AG09309 (cell line): ENCODE measurements around the gene PDE3B.
"Not testable (repeated sequence)": the region's sequence is repeated elsewhere in the genome, so short reads cannot be mapped to it uniquely, and the experiment has no call there.

Experiments used
- DNase-seq: peaks from one replicate; pipeline ENCODE4 v3.0.0-alpha.2; 2010; ENCODE audit warnings: low read depth
- H3K4me3 ChIP-seq: 2 replicates; pipeline ENCODE4 v1.5.1; 2011; ENCODE audit warnings: mild to moderate bottlenecking, low read depth, low read length, moderate library complexity; ENCODE audit not compliant: control insufficient read depth
- TF ChIP-seq, protein P1 (sequence below): IDR thresholded peaks from 2 replicates; pipeline ENCODE4 v1.5.1; 2011; ENCODE audit warnings: mild to moderate bottlenecking, low read depth, low read length, inconsistent platforms; ENCODE audit not compliant: insufficient read depth, control insufficient read depth; ENCODE audit errors: missing control alignments

Gene PDE3B

DNA sequence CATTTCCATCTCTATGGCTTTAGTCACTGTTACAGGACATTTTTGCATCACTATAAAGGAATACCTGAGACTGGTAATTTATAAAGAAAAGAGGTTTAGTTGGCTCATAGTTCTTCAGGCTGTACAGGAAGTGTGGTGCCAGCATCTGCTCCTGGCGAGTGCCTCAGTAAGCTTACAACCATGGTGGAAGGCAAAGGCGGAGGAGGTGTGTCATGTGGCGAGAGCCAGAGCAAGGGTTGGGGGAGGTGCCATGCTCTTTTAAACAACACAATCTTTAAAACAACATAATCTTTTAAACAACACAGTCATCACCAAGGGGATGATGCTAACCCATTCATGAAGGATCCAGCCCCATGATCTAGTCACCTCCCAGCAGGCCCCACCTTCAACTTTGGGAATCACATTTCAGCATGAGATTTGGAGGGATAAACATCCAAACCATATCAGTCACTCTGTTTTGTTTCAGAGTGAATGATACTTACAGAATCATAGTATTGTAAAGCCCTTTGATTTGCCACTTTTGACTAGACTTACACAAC is 103.3 kb downstream of the PDE3B start:
- no peak for DNase-seq
- no peak overlapping the region for H3K4me3 ChIP-seq
- TF ChIP-seq, protein P1, sequence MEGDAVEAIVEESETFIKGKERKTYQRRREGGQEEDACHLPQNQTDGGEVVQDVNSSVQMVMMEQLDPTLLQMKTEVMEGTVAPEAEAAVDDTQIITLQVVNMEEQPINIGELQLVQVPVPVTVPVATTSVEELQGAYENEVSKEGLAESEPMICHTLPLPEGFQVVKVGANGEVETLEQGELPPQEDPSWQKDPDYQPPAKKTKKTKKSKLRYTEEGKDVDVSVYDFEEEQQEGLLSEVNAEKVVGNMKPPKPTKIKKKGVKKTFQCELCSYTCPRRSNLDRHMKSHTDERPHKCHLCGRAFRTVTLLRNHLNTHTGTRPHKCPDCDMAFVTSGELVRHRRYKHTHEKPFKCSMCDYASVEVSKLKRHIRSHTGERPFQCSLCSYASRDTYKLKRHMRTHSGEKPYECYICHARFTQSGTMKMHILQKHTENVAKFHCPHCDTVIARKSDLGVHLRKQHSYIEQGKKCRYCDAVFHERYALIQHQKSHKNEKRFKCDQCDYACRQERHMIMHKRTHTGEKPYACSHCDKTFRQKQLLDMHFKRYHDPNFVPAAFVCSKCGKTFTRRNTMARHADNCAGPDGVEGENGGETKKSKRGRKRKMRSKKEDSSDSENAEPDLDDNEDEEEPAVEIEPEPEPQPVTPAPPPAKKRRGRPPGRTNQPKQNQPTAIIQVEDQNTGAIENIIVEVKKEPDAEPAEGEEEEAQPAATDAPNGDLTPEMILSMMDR: no peak

DNA sequence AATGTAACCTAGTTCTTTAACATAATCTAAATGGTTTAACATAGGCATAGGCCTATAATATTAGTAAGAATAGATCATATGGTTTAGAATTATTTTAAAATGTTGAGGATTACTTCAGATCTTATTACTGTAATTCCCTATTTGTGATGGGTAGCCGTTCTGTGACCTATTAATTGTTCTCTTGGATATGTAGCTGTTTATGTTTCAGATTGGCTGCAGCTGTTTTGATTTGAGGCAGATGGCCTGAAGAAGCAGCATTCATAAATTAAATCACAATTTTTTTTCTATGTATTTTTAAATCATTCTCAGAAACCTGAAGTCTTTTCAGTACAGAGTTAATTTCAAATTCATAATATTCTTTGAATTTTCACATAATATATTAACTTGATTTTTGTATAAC is 104.5 kb downstream of the PDE3B start:
- H3K4me3 ChIP-seq: no peak overlapping the region
- TF ChIP-seq, protein P1: no peak
- no peak for DNase-seq

DNA sequence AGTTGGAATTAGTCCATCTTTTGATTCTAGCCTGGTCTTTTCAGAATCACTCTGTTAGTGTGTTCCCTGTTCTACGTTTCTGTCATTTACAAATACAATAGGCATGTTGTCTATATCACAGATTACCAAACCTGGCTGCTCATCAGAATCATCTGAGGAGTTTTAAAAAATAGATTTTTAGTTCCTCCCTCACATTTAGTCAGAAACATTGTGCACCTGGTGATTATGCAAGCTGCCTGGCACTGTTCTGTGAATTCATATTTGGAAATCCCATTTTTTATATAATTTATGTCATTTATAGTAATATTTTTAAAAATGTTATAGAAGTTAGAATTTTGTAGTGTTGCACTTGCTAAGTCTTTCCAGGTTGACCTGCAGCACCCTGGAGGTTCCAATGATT is 107.3 kb downstream of the PDE3B start:
- H3K4me3 ChIP-seq: no peak overlapping the region
- TF ChIP-seq, protein P1: no peak
- no peak for DNase-seq

GRCh38 chr11:14751975-14752407 is 108.4 kb downstream of the PDE3B start:
- TF ChIP-seq, protein P1: no peak
- no peak overlapping the region for H3K4me3 ChIP-seq
- no peak for DNase-seq

DNA sequence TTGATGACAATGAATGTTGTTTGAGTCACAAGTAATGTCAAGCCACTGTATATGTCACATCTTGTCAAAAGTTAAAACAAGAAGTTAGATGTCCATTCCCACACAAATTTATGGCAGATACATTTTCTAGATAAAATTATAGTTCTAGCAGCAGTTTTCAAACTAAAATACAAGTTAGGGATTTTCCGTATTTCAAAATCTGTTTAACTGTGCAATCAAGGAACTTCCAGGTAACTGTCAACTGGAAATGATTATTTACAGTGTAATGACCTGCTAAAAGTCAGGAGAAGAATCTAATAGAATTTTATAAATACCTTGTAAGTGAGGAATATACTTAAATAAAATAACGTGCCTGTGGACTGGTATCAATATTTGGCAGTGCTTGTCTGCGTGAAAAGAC is 111.5 kb downstream of the PDE3B start:
- DNase-seq: no peak
- H3K4me3 ChIP-seq: no peak overlapping the region
- TF ChIP-seq, protein P1: no peak

GRCh38 chr11:14756349-14756748 is 112.7 kb downstream of the PDE3B start:
- TF ChIP-seq, protein P1: no peak
- H3K4me3 ChIP-seq: no peak overlapping the region
- no peak for DNase-seq

GRCh38 chr11:14759300-14760012 is 115.9 kb downstream of the PDE3B start:
- H3K4me3 ChIP-seq, DNase-seq: not testable (repeated sequence)
